HL-60 (cell line): ENCODE data around the gene KIRREL1.

Source experiments
- DNase-seq, 2 experiments: peaks; one replicate each; pipeline ENCODE4 v3.0.0-alpha.2; 2010 to 2020; ENCODE audit warnings: low read depth in 1 of 2, low spot score in 1 of 2
- H3K27ac ChIP-seq: fragments of 250-450 bp; sonication (Bioruptor Pico); replicated peaks from 2 replicates; pipeline ENCODE4 v1.5.1; 2020; ENCODE audit warnings: mild to moderate bottlenecking, moderate library complexity
- H3K27me3 ChIP-seq: fragments of 250-450 bp; sonication (Bioruptor Pico); 2 replicates; pipeline ENCODE4 v1.5.1; 2021; ENCODE audit warnings: mild to moderate bottlenecking, moderate library complexity; ENCODE audit not compliant: insufficient read depth, poor library complexity, severe bottlenecking
- H3K4me3 ChIP-seq: replicated peaks from 2 replicates; pipeline ENCODE4 v1.5.1; 2011; ENCODE audit warnings: mild to moderate bottlenecking, control low read depth, low read length; ENCODE audit not compliant: insufficient read depth
- CTCF ChIP-seq: IDR thresholded peaks from one replicate; pipeline ENCODE4 v1.5.1; 2011; ENCODE audit warnings: low read length, control low read depth, inconsistent platforms; ENCODE audit not compliant: insufficient read depth
- GABPA ChIP-seq: IDR thresholded peaks from 2 replicates; pipeline ENCODE4 v1.6.1; 2012; ENCODE audit warnings: low read depth
- POLR2AphosphoS5 ChIP-seq: IDR thresholded peaks from 2 replicates; pipeline ENCODE4 v1.6.1; 2012; ENCODE audit warnings: low read depth
- REST ChIP-seq: IDR thresholded peaks from 2 replicates; pipeline ENCODE4 v1.6.1; 2012; ENCODE audit warnings: low read depth; ENCODE audit not compliant: insufficient replicate concordance
- SPI1 ChIP-seq: IDR thresholded peaks from 2 replicates; pipeline ENCODE4 v1.6.1; 2012; ENCODE audit warnings: low read depth, mild to moderate bottlenecking, borderline replicate concordance

KIRREL1 gene

GRCh38 chr1:158059984-158060383 is 66.5 kb downstream of the KIRREL1 start:
- no peak overlapping the region for H3K27ac ChIP-seq
- no peak for TF ChIP-seq GABPA
- no peak for TF ChIP-seq REST
- H3K27me3 ChIP-seq = peaks cover 4% of the 10 kb centered on the region
- no peak overlapping the region for H3K4me3 ChIP-seq
- no peak for DNase-seq

GRCh38 chr1:158062174-158062573 is 68.7 kb downstream of the KIRREL1 start:
- no peak for TF ChIP-seq POLR2AphosphoS5
- no peak for TF ChIP-seq GABPA
- TF ChIP-seq SPI1 = no peak
- TF ChIP-seq CTCF = no peak
- TF ChIP-seq REST = no peak
- Histone ChIP-seq H3K27ac (no peak overlapping the region), H3K4me3 (no peak overlapping the region), H3K27me3 (peaks cover 4% of the 10 kb centered on the region)
- no peak for DNase-seq

GRCh38 chr1:158067662-158068061 is 74.2 kb downstream of the KIRREL1 start:
- no peak for DNase-seq
- peaks cover 4% of the 10 kb centered on the region for H3K27me3 ChIP-seq
- no peak for TF ChIP-seq POLR2AphosphoS5
- no peak for TF ChIP-seq CTCF
- TF ChIP-seq GABPA = no peak
- TF ChIP-seq SPI1 = no peak
- no peak for TF ChIP-seq REST
- H3K4me3 ChIP-seq = no peak overlapping the region
- H3K27ac ChIP-seq = no peak overlapping the region

- H3K4me3 ChIP-seq = no peak overlapping the region
- TF ChIP-seq SPI1 (no peak), CTCF (no peak), POLR2AphosphoS5 (no peak)
- H3K27ac ChIP-seq = no peak overlapping the region
- no peak for DNase-seq
- H3K27me3 ChIP-seq = peaks cover 3% of the 10 kb centered on the region
Measured at GRCh38 chr1:158068918-158069317, 75.5 kb downstream of the KIRREL1 start.
